RPMI7951 (cell line): Measurements from ENCODE around the gene C12orf42. TPM values are rescaled to one million over a fixed set of nuclear protein-coding genes. Genes with fewer than 3 reads are reported as not detected.
"Not testable (repeated sequence)": the region's sequence is repeated elsewhere in the genome, so short reads cannot be mapped to it uniquely, and the experiment has no call there.

Experiments used
- DNase-seq: peaks from one replicate; pipeline ENCODE4 v3.0.0-alpha.2; 2012; ENCODE audit warnings: low read depth
- total RNA-seq: library from RNA; depleted of rRNA; stranded (reverse); fragments of >200 nt; shearing (Covaris generic); gene quantifications from 2 replicates; pipeline ENCODE4 v1.2.3, GENCODE V29; 2014

C12orf42 gene
- total RNA-seq, 1 experiment from 2014 or later: not detected

DNA sequence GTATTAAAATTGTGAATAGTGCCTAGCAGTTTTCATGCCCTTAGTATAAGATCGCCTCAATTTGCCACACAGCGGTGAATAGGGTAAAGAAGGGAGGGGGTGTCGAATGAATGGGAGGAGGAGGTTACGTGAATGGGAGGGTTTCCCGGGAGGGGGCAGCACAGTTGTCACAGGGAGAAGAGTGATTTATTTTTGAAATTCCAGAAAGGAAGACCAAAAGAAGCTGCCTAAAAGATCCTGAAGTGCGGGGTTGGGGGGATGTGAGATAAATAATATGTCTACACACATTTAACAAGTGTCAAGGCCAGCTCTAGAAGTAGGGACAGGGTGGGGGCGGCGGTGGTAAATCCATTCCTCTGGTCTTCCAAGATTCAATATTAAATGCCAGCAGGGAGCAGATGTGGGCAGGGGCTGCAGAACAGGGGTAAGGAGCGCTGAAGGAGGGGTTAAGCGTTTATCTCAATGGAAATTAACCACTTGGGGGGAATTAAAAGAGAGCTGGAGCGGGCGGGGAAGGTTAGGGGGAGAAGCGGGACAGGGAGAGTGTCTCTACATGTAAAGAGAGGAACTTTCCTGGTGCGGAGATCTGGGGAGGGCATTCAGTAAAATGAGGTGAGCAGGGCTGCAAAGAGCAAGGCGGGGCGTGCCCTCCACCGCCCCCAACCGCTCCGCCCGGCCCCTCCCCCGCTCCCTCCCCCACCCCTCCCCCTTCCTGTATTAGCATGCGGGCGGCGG lies 867 bp downstream of the C12orf42 start:
- DNase-seq: no peak

DNA sequence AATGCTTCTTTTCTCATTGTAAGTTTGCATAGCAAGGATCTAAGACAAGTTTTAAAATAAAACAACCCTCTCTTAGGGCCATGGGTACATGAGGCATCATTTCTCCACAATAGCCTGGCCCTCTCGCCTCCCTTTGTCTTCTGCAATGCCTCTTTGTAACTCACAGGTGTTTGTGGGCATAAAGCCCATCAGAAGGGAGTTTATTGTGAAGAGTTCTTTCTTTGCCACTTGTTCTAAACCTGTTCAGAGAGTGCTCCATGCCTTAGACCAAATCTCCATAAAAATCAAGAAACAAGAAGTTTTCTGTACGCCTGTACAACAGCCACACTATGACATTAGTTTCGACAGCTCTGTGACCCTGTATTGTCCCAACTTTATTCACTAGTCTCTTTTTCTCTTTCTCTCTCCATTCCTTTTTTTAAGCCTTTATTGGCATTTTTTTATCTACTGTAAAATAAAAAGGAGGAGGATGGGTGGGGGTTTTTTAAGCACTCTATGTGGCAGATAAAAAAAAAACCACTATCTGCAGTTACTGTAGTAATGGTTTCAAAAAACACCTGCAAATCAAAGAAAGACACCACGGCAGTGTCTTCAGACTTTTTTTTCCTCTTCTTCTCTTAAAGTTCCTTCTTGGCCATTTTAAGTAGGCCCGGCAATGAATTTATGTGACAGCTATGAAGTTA lies 1.6 kb downstream of the C12orf42 start:
- DNase-seq: no peak

DNA sequence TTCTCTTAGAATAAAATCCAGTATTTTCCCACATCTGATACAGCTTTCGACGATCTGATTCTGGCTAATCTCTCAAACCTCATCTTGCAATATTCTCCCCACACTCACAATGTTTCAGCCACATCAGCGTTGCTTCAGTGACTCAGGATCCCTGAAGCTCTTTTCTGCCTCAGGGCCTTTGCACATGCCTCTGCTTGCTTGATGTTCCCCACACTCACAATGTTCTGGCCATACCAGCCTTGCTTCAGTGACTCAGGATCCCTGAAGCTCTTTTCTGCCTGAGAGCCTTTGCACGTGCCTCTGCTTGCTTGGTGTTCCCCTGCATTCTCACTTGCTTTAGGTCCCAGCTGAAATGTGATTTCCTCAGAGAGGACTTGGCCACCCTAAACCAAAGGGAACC lies 2.6 kb downstream of the C12orf42 start:
- no peak for DNase-seq

DNA sequence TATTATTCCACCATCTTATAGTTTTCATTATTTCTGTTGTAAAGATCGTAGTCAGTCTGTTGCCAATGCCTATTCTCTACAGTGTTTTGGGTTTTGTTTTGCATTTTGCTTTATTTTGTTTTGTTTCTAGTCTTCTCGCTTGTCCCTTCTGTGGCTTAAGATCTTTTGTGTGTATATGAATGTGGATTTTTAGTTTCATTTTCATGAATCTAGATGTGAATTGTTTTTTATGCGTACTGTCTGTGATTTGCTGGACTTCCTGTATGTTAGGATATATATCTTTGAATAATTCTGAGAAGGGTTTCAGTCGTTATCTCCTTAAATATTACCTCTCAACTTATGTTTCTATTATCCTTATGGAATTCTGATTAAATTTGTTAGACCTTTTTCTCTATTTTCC lies 13.4 kb downstream of the C12orf42 start:
- DNase-seq: no peak

DNA sequence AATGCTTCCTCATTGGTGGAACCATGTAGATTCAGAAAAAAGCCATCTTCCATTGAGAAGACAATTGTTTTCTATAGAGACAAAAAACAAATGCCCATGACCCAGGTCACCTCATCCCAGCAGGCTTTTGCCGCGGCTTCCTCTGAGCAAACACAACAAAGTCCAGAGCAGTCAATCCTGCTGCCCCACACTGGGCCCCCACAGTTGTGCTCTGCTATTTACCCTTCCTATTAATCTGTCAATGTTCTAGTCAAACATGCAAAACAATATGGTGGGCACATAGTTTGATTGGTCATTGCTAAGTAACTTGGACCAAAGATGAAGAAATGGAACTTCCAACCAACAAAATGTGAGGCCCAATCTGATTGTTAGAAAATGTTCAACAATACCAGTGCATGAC lies 20.7 kb downstream of the C12orf42 start:
- no peak for DNase-seq

DNA sequence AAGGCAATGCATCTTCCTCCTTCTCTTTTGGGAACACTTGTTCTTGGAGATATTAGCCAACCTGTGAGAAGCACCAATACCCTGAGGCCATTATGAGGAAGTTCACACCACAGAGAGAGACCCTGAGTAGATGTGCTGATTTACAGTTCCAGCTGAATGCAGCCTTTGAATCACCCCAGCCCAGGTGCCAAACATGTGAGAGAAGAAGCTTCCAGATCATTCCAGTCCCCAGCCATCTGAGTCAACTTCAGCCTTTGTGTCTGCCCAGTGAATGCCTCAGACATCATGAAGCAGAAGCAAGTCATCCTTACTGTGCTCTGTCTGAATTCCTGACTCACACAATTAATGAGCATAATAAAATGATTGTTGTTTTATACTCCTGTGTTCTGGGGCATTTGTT lies 25.1 kb downstream of the C12orf42 start:
- peak; percentile 1 for DNase-seq

DNA sequence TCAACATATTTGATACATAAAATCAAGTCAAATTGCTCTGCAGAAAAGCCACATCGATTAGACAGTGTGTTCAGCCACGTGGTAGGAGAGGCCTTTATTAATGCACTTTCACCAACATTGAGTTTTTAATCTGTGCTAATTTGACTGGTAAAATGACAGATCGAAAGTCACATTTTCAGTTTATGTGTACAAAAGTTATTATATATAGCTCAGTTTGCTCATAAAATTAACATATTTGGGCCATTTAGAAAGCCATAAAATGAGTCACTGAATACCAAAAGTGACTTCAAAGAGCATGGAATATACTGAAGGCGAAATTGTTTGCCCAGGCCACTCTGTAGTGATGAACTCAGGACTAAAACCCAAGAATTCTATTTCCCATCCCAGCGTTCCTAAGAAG lies 26.0 kb downstream of the C12orf42 start:
- no peak for DNase-seq

DNA sequence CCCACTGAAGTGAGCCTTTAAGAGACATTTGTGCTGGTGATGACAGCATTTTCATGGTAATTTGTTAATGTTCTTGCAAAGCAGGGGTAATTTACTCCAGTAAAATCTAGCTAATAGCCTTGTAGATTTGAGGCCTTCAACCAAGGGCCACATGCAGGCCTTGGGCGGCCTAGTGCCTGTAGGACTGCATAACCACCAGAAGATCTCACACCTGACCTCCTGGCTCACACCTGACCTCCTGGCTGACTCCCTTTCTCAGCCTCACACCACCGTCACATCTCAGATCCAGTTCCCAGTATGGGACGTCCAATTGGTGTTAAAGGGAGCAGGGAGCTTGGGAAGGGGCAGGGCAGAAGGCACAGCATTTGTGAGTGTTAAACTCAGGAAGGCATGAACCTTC lies 26.9 kb downstream of the C12orf42 start:
- DNase-seq: no peak

DNA sequence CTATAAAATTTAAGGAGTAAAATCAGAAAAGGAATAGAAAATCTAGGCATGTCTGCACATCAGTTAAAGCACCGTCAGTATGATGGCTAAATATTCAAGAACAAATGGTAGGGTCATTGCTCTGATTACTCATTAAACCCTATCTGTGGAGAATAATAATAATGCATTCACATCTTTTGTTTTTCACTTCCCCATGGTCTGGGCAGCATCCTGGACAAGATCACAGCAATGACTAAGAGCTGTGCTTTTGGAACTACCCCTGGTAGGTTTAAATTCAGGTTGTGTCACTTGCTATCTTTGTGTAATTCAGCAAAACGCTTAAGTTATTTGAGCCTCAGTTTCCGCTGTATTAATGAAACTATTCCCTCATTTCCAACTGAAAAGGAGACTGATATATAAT lies 33.1 kb downstream of the C12orf42 start:
- no peak for DNase-seq

DNA sequence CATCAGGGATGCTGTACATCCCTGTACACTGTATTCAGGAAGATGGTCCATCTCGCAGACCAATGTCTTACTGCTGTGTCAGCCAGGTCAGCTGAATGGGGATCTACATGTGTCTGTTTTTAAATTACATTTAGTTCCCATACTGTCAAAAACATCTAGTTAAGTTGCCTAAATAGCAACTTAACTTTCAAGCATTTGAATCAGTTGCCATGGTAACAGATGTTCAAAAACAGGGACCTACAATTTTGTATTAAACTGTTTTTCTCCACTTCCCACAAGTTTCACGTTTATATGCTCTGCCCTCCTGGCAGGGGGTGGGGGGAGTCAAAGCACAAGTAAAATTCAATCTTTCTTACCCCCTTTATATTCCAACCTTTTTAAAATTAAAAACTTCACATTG lies 38.3 kb downstream of the C12orf42 start:
- no peak for DNase-seq

DNA sequence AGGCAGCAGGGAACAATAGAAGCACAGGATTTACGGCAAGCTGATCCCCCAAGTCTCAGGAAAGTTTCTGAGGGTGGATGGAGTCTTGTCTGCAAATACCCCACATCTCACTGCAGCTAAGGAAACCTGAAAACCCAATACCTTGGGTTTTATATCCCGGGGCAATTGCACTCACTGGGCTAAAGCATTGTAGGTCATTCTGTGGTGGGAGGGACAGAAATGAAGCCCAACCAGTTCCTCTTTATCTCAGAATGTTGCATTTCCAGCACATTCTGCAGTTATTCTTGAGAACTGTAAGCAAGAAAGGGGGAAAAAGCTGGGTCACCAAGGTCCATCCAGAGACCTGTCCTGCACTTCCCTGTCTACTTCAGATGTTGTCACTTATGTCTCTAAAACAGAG lies 39.8 kb downstream of the C12orf42 start:
- DNase-seq: no peak

DNA sequence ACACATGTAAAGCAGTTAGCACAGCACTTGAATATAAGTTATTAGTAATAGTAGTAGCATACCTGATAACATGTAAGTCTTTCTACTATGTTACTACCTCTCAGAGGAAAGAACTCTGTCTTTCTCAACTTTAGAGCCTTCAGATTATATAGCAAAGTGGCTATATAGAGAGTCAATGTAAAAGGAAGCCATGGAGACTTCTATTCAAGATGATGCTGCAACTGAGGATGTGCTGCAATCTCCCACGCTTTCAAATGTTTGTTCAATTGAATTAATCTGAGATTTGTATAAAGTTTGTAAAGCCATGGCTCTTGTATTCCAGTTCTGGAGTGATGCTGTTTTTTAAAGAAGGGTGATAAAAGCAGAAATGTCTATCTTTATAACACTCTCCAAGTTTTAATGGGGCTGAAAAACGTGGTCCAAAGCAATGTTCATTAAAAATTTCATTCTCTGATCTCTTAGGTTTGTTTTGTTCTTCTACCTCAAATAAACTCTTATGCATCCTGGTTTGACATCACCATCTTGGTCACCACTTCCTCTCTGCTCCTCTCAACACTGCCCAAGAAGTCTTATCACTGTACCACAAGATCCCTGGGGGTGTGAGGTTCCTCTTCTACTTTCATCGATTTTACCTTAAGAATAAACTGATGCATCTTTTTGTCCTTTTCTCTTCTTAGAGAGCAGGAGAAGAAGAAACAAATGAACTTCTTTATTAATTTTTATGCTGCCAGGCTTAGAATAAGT lies 40.6 kb downstream of the C12orf42 start:
- DNase-seq: no peak

DNA sequence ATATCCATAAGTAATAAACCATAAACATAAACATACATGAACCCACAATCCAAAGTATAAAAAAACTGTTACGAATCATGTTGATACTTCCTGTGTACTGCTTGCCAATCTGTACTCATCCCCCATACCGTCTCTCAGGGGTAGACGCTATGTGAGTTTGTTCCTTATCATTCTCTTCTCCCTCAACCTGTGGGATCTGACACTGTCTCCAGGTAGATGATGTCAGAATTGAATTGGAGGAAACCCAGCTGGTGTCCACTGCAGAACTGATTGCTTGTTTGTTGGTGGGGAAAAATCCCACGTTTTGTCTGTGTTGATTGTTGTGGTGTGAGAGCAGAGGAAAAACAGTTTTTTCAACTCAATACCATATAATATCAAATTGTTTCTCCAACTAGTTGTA lies 50.8 kb downstream of the C12orf42 start:
- no peak for DNase-seq

DNA sequence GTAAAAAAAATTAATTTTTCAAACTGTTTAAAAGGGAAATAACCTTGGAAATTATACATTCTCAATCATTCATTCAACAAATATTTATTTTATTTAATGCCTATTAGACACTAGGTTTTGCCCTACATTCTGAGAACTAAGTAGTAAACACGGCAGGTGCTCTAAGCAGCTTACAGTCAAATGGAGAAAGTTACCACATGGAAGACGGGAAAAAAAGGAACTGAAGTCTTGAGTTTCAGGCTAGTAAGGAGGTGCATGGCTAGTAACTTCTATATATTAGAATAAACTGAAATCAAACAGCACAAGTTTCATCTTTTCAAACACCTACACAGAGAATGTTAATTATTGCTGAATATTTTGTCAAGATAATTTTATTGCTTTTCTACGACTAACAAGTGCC lies 52.9 kb downstream of the C12orf42 start:
- DNase-seq: no peak

DNA sequence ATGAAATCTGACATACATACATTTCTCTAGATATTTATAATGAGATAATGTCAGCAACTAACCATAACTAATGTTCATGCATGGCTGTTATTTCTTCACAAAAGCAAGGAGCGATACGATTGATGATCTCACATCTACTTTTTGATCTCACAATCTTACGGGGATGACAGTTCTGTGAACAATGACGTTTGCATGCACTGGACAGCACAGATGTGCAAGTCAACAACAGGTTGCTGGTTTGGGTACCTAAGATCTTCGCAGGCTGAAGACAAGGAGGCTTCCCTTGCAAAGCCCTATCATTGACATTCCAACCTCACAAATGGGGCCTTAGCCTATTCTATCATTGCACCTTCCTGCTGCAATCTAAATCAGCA lies 53.6 kb downstream of the C12orf42 start:
- no peak for DNase-seq

DNA sequence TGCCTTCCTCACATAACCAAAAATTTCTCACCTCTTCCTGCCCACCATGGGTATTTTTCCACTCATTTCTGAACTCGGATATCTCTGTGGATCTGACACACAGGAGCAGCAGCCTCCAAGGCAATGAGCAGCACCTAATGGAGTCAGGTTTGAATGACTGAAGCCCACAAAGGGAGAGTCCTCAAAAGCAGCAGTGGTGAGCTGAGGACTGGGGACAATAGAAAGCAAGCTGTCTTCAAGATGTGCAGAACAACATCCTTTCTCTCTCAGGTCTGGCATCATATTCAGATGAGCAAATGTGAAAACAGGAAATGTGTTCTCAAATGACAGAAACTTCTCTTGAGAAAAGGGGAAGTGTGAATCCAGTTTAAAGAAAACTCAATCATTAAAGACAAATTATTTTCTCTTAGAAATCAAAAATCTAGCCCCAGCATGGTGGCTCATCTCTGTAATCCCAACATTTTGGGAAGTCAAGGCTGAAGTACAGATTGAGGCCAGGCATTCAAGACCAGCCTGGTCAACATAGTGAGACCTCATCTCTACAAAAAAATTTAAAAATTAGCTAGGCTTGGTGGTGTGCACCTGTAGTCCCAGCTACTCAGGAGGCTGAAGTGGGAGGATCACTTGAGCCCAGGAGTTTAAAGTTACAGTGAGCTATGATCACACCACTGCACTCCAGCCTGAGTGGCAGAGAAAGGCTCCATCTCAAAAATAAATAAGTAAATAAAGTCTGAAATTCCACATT lies 54.2 kb downstream of the C12orf42 start:
- no peak for DNase-seq

DNA sequence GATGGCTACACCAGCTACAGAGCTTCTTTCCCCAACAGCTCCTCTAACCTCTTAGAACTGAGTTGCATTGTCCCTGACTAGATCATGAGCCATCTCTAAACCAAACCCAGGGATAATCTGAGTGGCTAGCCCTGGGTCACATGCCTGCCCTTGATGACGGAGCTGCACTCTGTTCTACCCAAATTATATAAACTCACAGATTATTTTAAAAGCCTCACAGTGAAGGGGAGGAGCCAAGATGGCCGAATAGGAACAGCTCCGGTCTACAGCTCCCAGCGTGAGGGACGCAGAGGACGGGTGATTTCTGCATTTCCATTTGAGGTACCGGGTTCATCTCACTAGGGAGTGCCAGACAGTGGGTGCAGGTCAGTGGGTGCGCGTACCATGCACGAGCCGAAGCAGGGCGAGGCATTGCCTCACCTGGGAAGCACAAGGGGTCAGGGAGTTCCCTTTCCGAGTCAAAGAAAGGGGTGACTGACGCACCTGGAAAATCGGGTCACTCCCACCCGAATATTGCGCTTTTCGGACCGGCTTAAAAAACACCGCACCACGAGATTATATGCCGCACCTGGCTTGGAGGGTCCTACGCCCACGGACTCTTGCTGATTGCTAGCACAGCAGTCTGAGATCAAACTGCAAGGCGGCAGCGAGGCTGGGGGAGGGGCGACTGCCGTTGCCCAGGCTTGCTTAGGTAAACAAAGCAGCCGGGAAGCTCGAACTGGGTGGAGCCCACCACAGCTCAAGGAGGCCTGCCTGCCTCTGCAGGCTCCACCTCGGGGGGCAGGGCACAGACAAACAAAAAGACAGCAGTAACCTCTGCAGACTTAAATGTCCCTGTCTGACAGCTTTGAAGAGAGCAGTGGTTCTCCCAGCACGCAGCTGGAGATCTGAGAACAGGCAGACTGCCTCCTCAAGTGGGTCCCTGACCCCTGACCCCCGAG lies 61.3 kb downstream of the C12orf42 start:
- not testable (repeated sequence) for DNase-seq

DNA sequence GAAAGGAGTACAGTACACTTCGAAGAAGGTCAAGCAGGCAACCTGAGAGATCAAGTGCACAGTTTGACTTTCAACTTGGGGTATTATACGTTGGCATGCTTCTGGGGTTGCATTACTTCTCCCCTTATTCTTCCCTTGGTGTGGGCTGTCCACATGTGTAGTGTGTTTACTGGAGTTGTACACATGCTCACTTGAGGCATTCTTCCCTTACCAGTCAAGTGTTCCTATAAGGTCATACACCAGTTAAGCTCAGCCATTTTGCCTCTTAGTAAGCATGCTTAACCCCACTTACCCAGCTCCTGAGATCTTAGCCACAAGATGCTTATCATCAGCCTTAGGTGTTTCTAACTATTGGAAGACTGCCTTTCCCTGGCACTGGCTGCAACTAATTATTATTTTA lies 63.8 kb downstream of the C12orf42 start:
- DNase-seq: no peak

DNA sequence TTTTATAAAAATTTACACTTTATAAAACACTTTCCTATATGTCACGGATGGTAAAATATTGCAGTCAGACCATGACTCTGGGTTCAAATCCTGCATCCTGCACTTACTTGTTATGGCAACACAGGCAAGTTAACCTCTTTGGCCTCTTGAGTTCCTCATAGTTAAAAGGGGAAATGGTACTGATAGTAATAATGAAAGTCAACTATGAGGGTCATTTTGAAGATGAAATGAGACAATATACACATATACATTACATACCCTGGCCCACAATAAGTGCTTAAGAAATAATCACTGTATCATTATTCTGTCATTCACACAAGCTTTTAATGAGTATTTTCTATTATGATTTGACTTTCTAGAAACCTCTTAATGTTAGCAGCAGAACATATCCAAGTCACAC lies 64.4 kb downstream of the C12orf42 start:
- DNase-seq: no peak

DNA sequence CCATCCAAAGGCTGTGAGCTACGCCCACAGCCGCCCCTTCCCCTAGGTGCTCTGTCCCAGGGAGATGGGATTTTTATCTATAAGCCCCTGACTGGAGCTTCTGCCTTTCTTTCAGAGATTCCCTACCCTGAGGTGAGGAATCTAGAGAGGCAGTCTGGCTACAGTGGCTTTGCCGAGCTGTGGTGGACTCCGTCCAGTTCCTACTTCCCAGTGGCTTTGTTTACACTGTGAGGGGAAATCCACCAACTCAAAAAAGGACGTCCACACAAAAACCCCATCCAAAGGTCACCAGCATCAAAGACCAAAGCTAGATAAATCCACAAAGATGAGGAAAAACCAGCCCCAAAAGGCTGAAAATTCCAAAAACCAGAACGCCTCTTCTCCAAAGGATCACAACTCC lies 70.1 kb downstream of the C12orf42 start:
- DNase-seq: not testable (repeated sequence)
